Lower lobe of right lung (tissue), 2 donors: ENCODE results near the gene NCS1. TPM values are rescaled to one million over a fixed set of nuclear protein-coding genes. Genes with fewer than 3 reads are reported as not detected.

Experiments used
- ATAC-seq, 2 donors: fragments of 200-7000 bp; cut with Tn5 transposase; one replicate each; pipeline ENCODE4 v1.9.1; 2020 to 2022; ENCODE audit warnings: mild to moderate bottlenecking in 2 of 2, moderate library complexity in 2 of 2
- DNase-seq: peaks from one replicate; pipeline ENCODE4 v3.0.0-alpha.2; 2020
- H3K27ac ChIP-seq: fragments of 200-600 bp; one replicate; pipeline ENCODE4 v1.8.0; 2022
- H3K27me3 ChIP-seq: fragments of 200-600 bp; one replicate; pipeline ENCODE4 v1.8.0; 2022; ENCODE audit warnings: low read depth
- H3K36me3 ChIP-seq: fragments of 200-600 bp; one replicate; pipeline ENCODE4 v1.8.0; 2022; ENCODE audit warnings: mild to moderate bottlenecking
- H3K4me1 ChIP-seq: fragments of 200-600 bp; one replicate; pipeline ENCODE4 v1.8.0; 2022
- H3K4me3 ChIP-seq: fragments of 200-600 bp; one replicate; pipeline ENCODE4 v1.8.0; 2022; ENCODE audit warnings: mild to moderate bottlenecking
- H3K9me3 ChIP-seq: fragments of 200-600 bp; one replicate; pipeline ENCODE4 v1.8.0; 2022
- intact Hi-C: fragments of 100-400 bp; cut with DNase I; formaldehyde crosslinking; loops from one replicate; pipeline ENCODE4 v1.11.0; 2022
- total RNA-seq: library from RNA; stranded (reverse); fragmentation: NEBNext Ultra II Directional; extraction: Animal tissue kit (Norgen Biotek cat#: 25700); gene quantifications from one replicate; pipeline ENCODE4 v1.2.1, GENCODE V29; 2021
- TF ChIP-seq, protein P1 (sequence below): fragments of 200-600 bp; IDR thresholded peaks from one replicate; pipeline ENCODE4 v1.8.0; 2022; ENCODE audit warnings: antibody characterized with exemption, mild to moderate bottlenecking
- donor health status: DM: no; HTN: yes; CAD: no; lungs with severe emphysema.

Gene NCS1
- total RNA-seq, 1 donor from 2014 or later, result 7.0 TPM

DNA sequence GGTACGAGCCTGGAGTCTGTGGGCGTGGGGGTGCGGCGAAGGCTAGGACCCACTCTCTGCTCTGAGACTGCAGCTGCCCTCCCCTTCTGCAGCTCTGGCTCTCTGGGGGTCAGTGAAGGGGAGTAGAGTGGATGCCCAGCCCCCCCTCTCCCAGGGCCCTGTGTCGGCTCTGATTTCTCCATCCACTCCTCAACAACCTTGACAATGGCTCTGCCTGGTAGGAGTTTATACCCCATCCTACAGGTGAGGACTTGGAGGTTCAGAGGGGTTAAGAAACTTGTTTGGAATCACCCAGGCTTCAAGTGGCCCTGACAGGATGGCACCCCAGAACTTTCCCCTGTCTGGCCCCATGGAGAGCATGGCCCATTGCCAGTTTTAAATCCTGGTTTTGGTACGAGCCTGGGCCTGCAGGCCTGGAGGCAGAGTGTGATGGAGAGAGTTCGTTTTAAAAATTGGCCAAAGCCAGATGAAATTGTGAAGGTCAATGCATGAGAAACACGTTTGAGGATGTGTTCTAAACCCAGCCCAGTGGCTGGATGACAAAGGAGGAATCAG lies 22.3 kb downstream of the NCS1 start:
- Histone ChIP-seq H3K27me3 (no peaks in the 10 kb centered on the region), H3K36me3 (no peaks in the 10 kb centered on the region), H3K27ac (no peak overlapping the region), H3K9me3 (no peaks in the 10 kb centered on the region), H3K4me1 (peaks cover 4% of the 10 kb centered on the region), H3K4me3 (no peak overlapping the region)
- ATAC-seq, result no peak
- DNase-seq, result no peak
- intact Hi-C loops, result no loop called here
- TF ChIP-seq, protein P1, sequence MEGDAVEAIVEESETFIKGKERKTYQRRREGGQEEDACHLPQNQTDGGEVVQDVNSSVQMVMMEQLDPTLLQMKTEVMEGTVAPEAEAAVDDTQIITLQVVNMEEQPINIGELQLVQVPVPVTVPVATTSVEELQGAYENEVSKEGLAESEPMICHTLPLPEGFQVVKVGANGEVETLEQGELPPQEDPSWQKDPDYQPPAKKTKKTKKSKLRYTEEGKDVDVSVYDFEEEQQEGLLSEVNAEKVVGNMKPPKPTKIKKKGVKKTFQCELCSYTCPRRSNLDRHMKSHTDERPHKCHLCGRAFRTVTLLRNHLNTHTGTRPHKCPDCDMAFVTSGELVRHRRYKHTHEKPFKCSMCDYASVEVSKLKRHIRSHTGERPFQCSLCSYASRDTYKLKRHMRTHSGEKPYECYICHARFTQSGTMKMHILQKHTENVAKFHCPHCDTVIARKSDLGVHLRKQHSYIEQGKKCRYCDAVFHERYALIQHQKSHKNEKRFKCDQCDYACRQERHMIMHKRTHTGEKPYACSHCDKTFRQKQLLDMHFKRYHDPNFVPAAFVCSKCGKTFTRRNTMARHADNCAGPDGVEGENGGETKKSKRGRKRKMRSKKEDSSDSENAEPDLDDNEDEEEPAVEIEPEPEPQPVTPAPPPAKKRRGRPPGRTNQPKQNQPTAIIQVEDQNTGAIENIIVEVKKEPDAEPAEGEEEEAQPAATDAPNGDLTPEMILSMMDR, result no peak

DNA sequence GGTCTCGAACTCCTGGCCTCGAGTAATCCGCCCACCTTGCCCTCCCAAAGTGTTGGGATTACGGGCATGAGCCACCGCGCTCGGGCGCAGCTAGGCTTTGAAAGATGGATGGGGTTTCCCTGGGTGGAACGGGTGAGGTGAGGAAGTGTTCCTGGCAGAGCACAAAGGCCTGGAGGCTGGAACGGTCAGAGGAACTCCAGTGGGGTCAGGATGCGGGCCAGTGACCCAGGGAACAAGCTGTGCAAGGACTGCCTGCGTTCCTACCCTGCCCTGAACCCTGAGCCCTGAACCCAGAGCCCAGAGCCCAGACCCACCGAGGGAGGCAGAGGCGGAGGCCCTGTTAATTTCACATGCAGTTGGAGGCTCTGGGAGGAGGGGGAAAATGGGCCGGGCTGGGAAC lies 23.4 kb downstream of the NCS1 start:
- no peaks in the 10 kb centered on the region for H3K27me3 ChIP-seq
- no peaks in the 10 kb centered on the region for H3K9me3 ChIP-seq
- no peak overlapping the region for H3K27ac ChIP-seq
- TF ChIP-seq, protein P1, result no peak
- ATAC-seq, result no peak
- H3K4me1 ChIP-seq, result peaks cover 14% of the 10 kb centered on the region
- no peak overlapping the region for H3K4me3 ChIP-seq
- intact Hi-C loops, result no loop called here
- no peaks in the 10 kb centered on the region for H3K36me3 ChIP-seq
- no peak for DNase-seq

DNA sequence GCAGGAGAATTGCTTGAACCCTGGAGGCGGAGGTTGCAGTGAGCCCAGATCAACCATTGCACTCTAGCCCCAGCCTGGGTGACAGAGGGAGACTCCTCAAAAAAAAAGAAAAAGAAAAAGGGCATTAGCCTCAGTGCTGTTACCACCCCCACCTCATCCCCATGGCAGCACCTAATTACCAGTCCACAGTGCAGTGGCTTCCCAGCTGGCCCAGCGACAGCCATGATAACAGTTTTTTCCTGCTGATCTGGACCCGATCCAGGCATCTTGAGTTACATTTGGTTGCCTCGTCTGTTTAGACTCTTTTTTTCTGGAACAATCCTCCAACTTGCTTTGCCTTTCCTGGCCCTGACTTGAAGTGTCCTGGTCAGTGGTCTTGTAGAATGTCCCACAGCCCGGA lies 24.4 kb downstream of the NCS1 start:
- Histone ChIP-seq H3K9me3 (no peaks in the 10 kb centered on the region), H3K4me1 (peaks cover 14% of the 10 kb centered on the region), H3K27me3 (no peaks in the 10 kb centered on the region), H3K36me3 (no peaks in the 10 kb centered on the region), H3K27ac (no peak overlapping the region), H3K4me3 (no peak overlapping the region)
- TF ChIP-seq, protein P1, result no peak
- ATAC-seq (no peak), DNase-seq (no peak)
- intact Hi-C loops, result no loop called here

DNA sequence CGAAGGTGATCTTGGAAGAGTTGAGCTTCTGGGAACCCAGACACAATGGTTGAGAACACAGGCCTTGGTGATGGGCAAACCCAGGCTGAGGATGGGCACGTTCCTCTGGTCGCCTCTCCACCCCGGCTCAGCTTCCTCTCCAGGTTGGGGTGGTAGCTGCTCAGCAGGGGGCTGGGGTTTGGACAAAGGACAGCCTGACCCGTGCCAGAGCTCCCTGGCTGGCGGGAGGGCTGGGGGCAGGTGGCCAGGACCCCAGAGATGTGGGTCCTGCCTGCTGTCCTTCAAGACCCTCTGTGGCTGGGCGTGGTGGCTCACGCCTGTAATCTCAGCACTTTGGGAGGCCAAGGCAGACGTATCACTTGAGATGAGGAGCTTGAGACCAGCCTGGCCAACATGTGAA lies 25.2 kb downstream of the NCS1 start:
- Histone ChIP-seq H3K4me3 (no peak overlapping the region), H3K27ac (no peak overlapping the region), H3K36me3 (no peaks in the 10 kb centered on the region), H3K9me3 (no peaks in the 10 kb centered on the region), H3K27me3 (no peaks in the 10 kb centered on the region), H3K4me1 (peaks cover 14% of the 10 kb centered on the region)
- ATAC-seq (no peak), DNase-seq (no peak)
- TF ChIP-seq, protein P1, result no peak
- intact Hi-C loops, result no loop called here

DNA sequence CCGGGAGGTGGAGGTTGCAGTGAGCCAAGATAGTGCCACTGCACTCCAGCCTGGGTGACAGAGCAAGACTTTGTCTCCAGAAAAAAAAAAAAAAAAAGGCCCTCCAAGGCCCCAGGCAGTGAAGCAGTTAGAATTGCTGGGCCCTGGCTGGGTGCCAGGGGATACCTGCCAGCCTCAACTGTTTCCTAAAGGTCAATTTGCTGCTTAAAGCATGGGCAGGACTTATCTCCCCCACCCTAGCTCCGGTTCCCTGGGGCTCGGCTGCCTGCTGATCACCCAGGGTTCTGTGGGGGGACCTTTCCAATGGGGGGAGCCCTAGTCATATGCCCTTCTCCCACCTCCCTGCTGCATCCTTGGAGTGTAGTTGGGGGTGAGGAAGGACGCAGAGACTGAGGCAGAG lies 25.7 kb downstream of the NCS1 start:
- H3K27ac ChIP-seq, result no peak overlapping the region
- no peak overlapping the region for H3K4me3 ChIP-seq
- DNase-seq (no peak), ATAC-seq (no peak)
- H3K27me3 ChIP-seq, result no peaks in the 10 kb centered on the region
- TF ChIP-seq, protein P1, result no peak
- intact Hi-C loops, result no loop called here
- H3K4me1 ChIP-seq, result peaks cover 14% of the 10 kb centered on the region
- no peaks in the 10 kb centered on the region for H3K9me3 ChIP-seq
- no peaks in the 10 kb centered on the region for H3K36me3 ChIP-seq
